Neuronal stem cell (in vitro differentiated cells): ENCODE data around the gene VWA1.

Experiments
- DNase-seq: peaks from one replicate; pipeline ENCODE4 v3.0.0-alpha.2; 2013; ENCODE audit warnings: low spot score
- H2AFZ ChIP-seq: one replicate; pipeline ENCODE4 v1.6.1; 2013; ENCODE audit warnings: mild to moderate bottlenecking, low read length, inconsistent platforms
- H2AK5ac ChIP-seq: 2 replicates; pipeline ENCODE4 v1.6.1; 2013; ENCODE audit warnings: low read depth, mild to moderate bottlenecking, inconsistent platforms, low read length, moderate library complexity, mixed read lengths
- H2BK120ac ChIP-seq: 2 replicates; pipeline ENCODE4 v1.6.1; 2013; ENCODE audit warnings: low read depth, mild to moderate bottlenecking, inconsistent platforms, low read length, moderate library complexity, mixed read lengths
- H2BK12ac ChIP-seq: one replicate; pipeline ENCODE4 v1.6.1; 2013; ENCODE audit warnings: low read length, inconsistent platforms
- H2BK15ac ChIP-seq: 2 replicates; pipeline ENCODE4 v1.6.1; 2013; ENCODE audit warnings: mild to moderate bottlenecking, low read length, inconsistent platforms, mixed read lengths
- H2BK5ac ChIP-seq: one replicate; pipeline ENCODE4 v1.6.1; 2013; ENCODE audit warnings: inconsistent platforms, mild to moderate bottlenecking, low read length, moderate library complexity
- H3K14ac ChIP-seq: one replicate; pipeline ENCODE4 v1.6.1; 2013; ENCODE audit warnings: low read length, inconsistent platforms
- H3K18ac ChIP-seq: 2 replicates; pipeline ENCODE4 v1.6.1; 2013; ENCODE audit warnings: low read length, inconsistent platforms
- H3K23ac ChIP-seq: 2 replicates; pipeline ENCODE4 v1.6.1; 2013; ENCODE audit warnings: low read depth, mild to moderate bottlenecking, mixed read lengths, low read length, inconsistent platforms; ENCODE audit not compliant: poor library complexity
- H3K27ac ChIP-seq: replicated peaks from 3 replicates; pipeline ENCODE4 v1.5.1; 2013; ENCODE audit warnings: low read length, inconsistent platforms
- H3K27me3 ChIP-seq, 3 experiments: 2 replicates each; pipeline ENCODE4 v1.6.1; 2013; ENCODE audit warnings: low read length in 3 of 3, mild to moderate bottlenecking in 2 of 3, inconsistent platforms in 1 of 3, low read depth in 1 of 3, mixed read lengths in 1 of 3, moderate library complexity in 1 of 3; ENCODE audit not compliant: control insufficient read depth in 3 of 3, insufficient read depth in 3 of 3
- H3K36me3 ChIP-seq, 2 donors: replicated peaks in 1 of 2; 2 replicates each; pipeline ENCODE4 v1.6.1; 2013; ENCODE audit warnings: low read length in 2 of 2; ENCODE audit not compliant: control insufficient read depth in 2 of 2, insufficient read depth in 2 of 2
- H3K4ac ChIP-seq: 2 replicates; pipeline ENCODE4 v1.6.1; 2013; ENCODE audit warnings: inconsistent platforms, mild to moderate bottlenecking, low read length, moderate library complexity
- H3K4me1 ChIP-seq, 2 donors: 1 replicate in 1 of 2; 2 replicates in 1 of 2; pipeline ENCODE4 v1.6.1; 2013; ENCODE audit warnings: low read length in 2 of 2, low read depth in 1 of 2; ENCODE audit not compliant: control insufficient read depth in 2 of 2, insufficient read depth in 1 of 2
- H3K4me2 ChIP-seq: one replicate; pipeline ENCODE4 v1.6.1; 2013; ENCODE audit warnings: mild to moderate bottlenecking, low read length, inconsistent platforms; ENCODE audit not compliant: insufficient read depth, poor library complexity, severe bottlenecking
- H3K4me3 ChIP-seq, 2 donors: 2 replicates each; pipeline ENCODE4 v1.5.1; 2013; ENCODE audit warnings: low read length in 2 of 2, mild to moderate bottlenecking in 2 of 2, inconsistent platforms in 1 of 2, moderate library complexity in 1 of 2
- H3K79me1 ChIP-seq: one replicate; pipeline ENCODE4 v1.6.1; 2013; ENCODE audit warnings: low read depth, mild to moderate bottlenecking, inconsistent platforms, low read length, moderate library complexity
- H3K9ac ChIP-seq: one replicate; pipeline ENCODE4 v1.6.1; 2013; ENCODE audit warnings: mild to moderate bottlenecking, low read depth, low read length, inconsistent platforms; ENCODE audit not compliant: poor library complexity
- H3K9me3 ChIP-seq, 2 donors: replicated peaks in 1 of 2; 2 replicates each; pipeline versions ENCODE3 to v1.6.1; 2013; ENCODE audit warnings: low read length in 2 of 2, mild to moderate bottlenecking in 2 of 2, inconsistent platforms in 1 of 2, low read depth in 1 of 2, mixed read lengths in 1 of 2, moderate library complexity in 1 of 2; ENCODE audit not compliant: control insufficient read depth in 2 of 2, insufficient read depth in 1 of 2
- H4K8ac ChIP-seq: one replicate; pipeline ENCODE4 v1.6.1; 2013; ENCODE audit warnings: low read depth, mild to moderate bottlenecking, inconsistent platforms, low read length, moderate library complexity
- H4K91ac ChIP-seq: one replicate; pipeline ENCODE4 v1.6.1; 2013; ENCODE audit warnings: low read length, low read depth, mild to moderate bottlenecking, inconsistent platforms; ENCODE audit not compliant: poor library complexity
- WGBS, 2 donors: extraction: QIAGEN DNeasy Blood & Tissue Kit; methylation state at CpG; one replicate each; pipeline ENCODE4 v1.1.7; 2013; ENCODE audit warnings: missing lambda C conversion rate in 2 of 2, mixed read lengths in 1 of 2; ENCODE audit not compliant: insufficient read length in 2 of 2, insufficient replicate concordance in 1 of 2; ENCODE audit errors: extremely low coverage in 2 of 2; 5-methylcytosine and 5-hydroxymethylcytosine counted together

Gene VWA1

DNA sequence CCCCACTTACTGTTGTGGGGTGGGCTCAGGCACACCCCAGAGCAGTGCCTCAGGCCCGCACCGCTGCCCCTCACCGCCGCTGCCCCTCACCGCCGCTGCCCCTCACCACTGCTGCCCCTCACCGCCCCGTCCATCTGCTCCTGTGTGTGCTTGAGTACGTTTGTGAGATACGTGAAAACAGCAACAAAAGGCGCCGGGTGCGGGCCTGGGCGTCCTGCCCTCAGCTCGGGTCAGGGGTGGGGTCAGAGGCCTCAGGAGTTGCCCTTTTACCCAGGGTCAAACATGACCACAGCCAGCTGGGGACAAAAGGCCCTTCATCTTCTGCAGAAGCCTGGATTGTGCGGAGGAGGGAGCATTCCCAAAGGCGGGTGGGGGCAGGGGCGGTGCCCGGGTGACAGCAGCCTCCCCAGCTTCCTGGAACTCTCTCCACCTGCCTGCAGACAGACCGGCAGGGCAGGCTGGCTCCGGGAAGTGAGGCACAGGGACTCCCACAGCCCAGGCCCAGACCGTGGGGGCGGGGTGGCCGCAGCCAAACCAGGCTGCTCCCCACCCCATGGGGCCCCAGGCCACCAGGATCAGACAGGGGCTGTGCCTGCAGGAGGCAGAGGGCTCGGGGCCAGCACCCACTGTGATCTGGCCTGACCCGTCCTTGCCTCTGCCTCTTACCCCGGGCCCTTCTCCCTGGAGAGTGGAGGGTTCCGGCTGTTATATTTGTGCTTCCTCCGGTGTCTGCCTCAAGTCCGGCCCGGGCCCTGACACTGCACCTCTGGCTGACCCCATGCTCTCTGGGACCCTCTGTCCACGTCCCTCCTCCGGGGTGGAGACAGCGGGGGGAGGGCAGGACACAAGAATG lies 2.3 kb upstream of the VWA1 start:
- Histone ChIP-seq H2BK120ac (peak overlapping the region; percentile 91), H3K4me1 (peaks cover 45 to 67% of the 10 kb centered on the region in 2 donors), H3K4ac (peak overlapping the region; percentile 87), H3K23ac (peak overlapping the region; percentile 92), H2BK15ac (peak overlapping the region; percentile 99), H3K18ac (peak overlapping the region; percentile 99), H3K36me3 (no peaks in the 10 kb centered on the region), H3K9me3 (peaks cover 0 to 2% of the 10 kb centered on the region in 2 donors), H2BK5ac (peak overlapping the region; percentile 94), H2AK5ac (peak overlapping the region; percentile 100), H3K27ac (peak overlapping the region; percentile 89), H3K9ac (peak overlapping the region; percentile 90), H4K8ac (peak overlapping the region; percentile 99), H3K27me3 (peaks cover 0 to 20% (median 5%) of the 10 kb centered on the region in 3 experiments), H4K91ac (peak overlapping the region; percentile 77), H3K4me3 (peak overlapping the region in 1 of 2 donors; percentile 30), H2AFZ (peak overlapping the region; percentile 25), H3K14ac (peak overlapping the region; percentile 84), H3K79me1 (peaks cover 3% of the 10 kb centered on the region), H3K4me2 (peak overlapping the region; percentile 56), H2BK12ac (peak overlapping the region; percentile 99)
- peak; percentile 81 for DNase-seq
- no CpG with 5 or more reads among the region's 34 CpGs for WGBS, 2 donors

- peak overlapping the region; percentile 99 for H3K18ac ChIP-seq
- H4K91ac ChIP-seq, result peak overlapping the region; percentile 77
- H4K8ac ChIP-seq, result no peak overlapping the region
- H3K4me3 ChIP-seq, result peak overlapping the region in 1 of 2 donors; percentile 30
- peaks cover 4% of the 10 kb centered on the region for H3K79me1 ChIP-seq
- H2BK15ac ChIP-seq, result peak overlapping the region; percentile 95
- WGBS, 2 donors, result no CpG with 5 or more reads among the region's 12 CpGs
- H3K27ac ChIP-seq, result peak overlapping the region; percentile 89
- H3K23ac ChIP-seq, result peak overlapping the region; percentile 92
- no peaks in the 10 kb centered on the region for H3K9me3 ChIP-seq
- H3K36me3 ChIP-seq, result no peaks in the 10 kb centered on the region
- H2BK12ac ChIP-seq, result peak overlapping the region; percentile 99
- H3K4ac ChIP-seq, result peak overlapping the region; percentile 87
- peak overlapping the region; percentile 25 for H2AFZ ChIP-seq
- H3K4me2 ChIP-seq, result peak overlapping the region; percentile 56
- peak overlapping the region; percentile 100 for H2AK5ac ChIP-seq
- H3K4me1 ChIP-seq, result peaks cover 45 to 73% of the 10 kb centered on the region in 2 donors
- DNase-seq, result no peak
- peak overlapping the region; percentile 84 for H3K14ac ChIP-seq
- H3K27me3 ChIP-seq, result peaks cover 0 to 20% (median 5%) of the 10 kb centered on the region in 3 experiments
- H3K9ac ChIP-seq, result peak overlapping the region; percentile 90
- H2BK5ac ChIP-seq, result peak overlapping the region; percentile 94
- H2BK120ac ChIP-seq, result peak overlapping the region; percentile 91
These were observed 1.7 kb upstream of the VWA1 start for GRCh38 chr1:1433804-1434130.

GRCh38 chr1:1434131-1434823 lies 1.2 kb upstream of the VWA1 start:
- Histone ChIP-seq H2BK120ac (peak overlapping the region; percentile 91), H2AK5ac (peak overlapping the region; percentile 100), H3K14ac (peak overlapping the region; percentile 84), H3K4me3 (peak overlapping the region in 1 of 2 donors; percentile 30), H3K9me3 (no peaks in the 10 kb centered on the region), H2BK15ac (peak overlapping the region; percentile 95), H3K36me3 (no peaks in the 10 kb centered on the region), H3K27ac (peak overlapping the region; percentile 89), H4K91ac (peak overlapping the region; percentile 77), H3K27me3 (peaks cover 0 to 20% (median 5%) of the 10 kb centered on the region in 3 experiments), H3K79me1 (peaks cover 4% of the 10 kb centered on the region), H3K4ac (peak overlapping the region; percentile 85), H4K8ac (no peak overlapping the region), H3K18ac (peak overlapping the region; percentile 99), H2BK12ac (peak overlapping the region; percentile 99), H2AFZ (peak overlapping the region; percentile 25), H3K23ac (peak overlapping the region; percentile 92), H3K4me2 (peak overlapping the region; percentile 21), H3K9ac (peak overlapping the region; percentile 64), H2BK5ac (peak overlapping the region; percentile 94), H3K4me1 (peaks cover 45 to 75% of the 10 kb centered on the region in 2 donors)
- WGBS, 2 donors, result no CpG with 5 or more reads among the region's 32 CpGs
- DNase-seq, result no peak

- Histone ChIP-seq H3K4me1 (peaks cover 45 to 72% of the 10 kb centered on the region in 2 donors), H3K27ac (no peak overlapping the region), H3K14ac (peak overlapping the region; percentile 2), H3K4me2 (peak overlapping the region; percentile 21), H3K23ac (peak overlapping the region; percentile 75), H3K79me1 (peaks cover 4% of the 10 kb centered on the region), H2BK15ac (peak overlapping the region; percentile 95), H3K9ac (no peak overlapping the region), H3K27me3 (peaks cover 0 to 20% (median 5%) of the 10 kb centered on the region in 3 experiments), H3K4ac (peak overlapping the region; percentile 32), H2BK5ac (peak overlapping the region; percentile 94), H2BK120ac (peak overlapping the region; percentile 91), H2AK5ac (peak overlapping the region; percentile 100), H4K91ac (peak overlapping the region; percentile 4), H3K36me3 (no peaks in the 10 kb centered on the region), H3K18ac (peak overlapping the region; percentile 99), H2BK12ac (peak overlapping the region; percentile 99), H2AFZ (peak overlapping the region; percentile 25), H3K9me3 (no peaks in the 10 kb centered on the region), H4K8ac (no peak overlapping the region), H3K4me3 (peak overlapping the region in 1 of 2 donors; percentile 30)
- no CpG with 5 or more reads among the region's 4 CpGs for WGBS, 2 donors
- DNase-seq, result no peak
These were observed 725 bp upstream of the VWA1 start for GRCh38 chr1:1434824-1435105.
